ENCODE data around the gene RHBDD2.

RHBDD2 gene

GRCh38 chr7:75921479-75921878, 42.6 kb downstream of the RHBDD2 start:
- DNase-seq = no peak

- no peak for DNase-seq
Measured at GRCh38 chr7:75922966-75923603, 44.3 kb downstream of the RHBDD2 start.

GRCh38 chr7:75924256-75924655, 45.4 kb downstream of the RHBDD2 start:
- DNase-seq = no peak

- DNase-seq = no peak
Measured at GRCh38 chr7:75924889-75925288, 46.1 kb downstream of the RHBDD2 start.

GRCh38 chr7:75925717-75926435, 47.0 kb downstream of the RHBDD2 start:
- DNase-seq = no peak

- peak; percentile 33 for DNase-seq
Measured at GRCh38 chr7:75928568-75928914, 49.7 kb downstream of the RHBDD2 start.

- no peak for DNase-seq
Measured at GRCh38 chr7:75931680-75932079, 52.8 kb downstream of the RHBDD2 start.

GRCh38 chr7:75937958-75938786, 59.3 kb downstream of the RHBDD2 start:
- no peak for DNase-seq
